GM21576 (cell line): ENCODE results near the gene C11orf58.

Experiments
- ATAC-seq: cut with Tn5 transposase; IDR thresholded peaks from one replicate; pipeline ENCODE4 v1.9.1; 2021; ENCODE audit warnings: mild to moderate bottlenecking, moderate library complexity; ENCODE audit not compliant: unreplicated experiment

Gene C11orf58

GRCh38 chr11:16800382-16800781 lies 61.9 kb downstream of the C11orf58 start:
- ATAC-seq: no peak

GRCh38 chr11:16801288-16801980 lies 63.0 kb downstream of the C11orf58 start:
- ATAC-seq: no peak

- ATAC-seq: no peak
These were observed 65.9 kb downstream of the C11orf58 start for GRCh38 chr11:16804104-16804947.

GRCh38 chr11:16805938-16806337 lies 67.5 kb downstream of the C11orf58 start:
- no peak for ATAC-seq

- ATAC-seq: no peak
These were observed 68.3 kb downstream of the C11orf58 start for GRCh38 chr11:16806791-16807190.

GRCh38 chr11:16807306-16807705 lies 68.9 kb downstream of the C11orf58 start:
- ATAC-seq: no peak
